K562 (cell line): ENCODE measurements around the gene GCK. TPM values are rescaled to one million over a fixed set of nuclear protein-coding genes. Genes with fewer than 3 reads are reported as not detected.

Source experiments
- GTF2E2 ChIP-seq: fragments of 200-800 bp; sonication (Bioruptor generic); IDR thresholded peaks from 2 replicates; pipeline ENCODE4 v1.6.1; 2016; ENCODE audit warnings: missing genetic modification characterization, missing compliant biosample characterization
- JUND ChIP-seq, 2 experiments: IDR thresholded peaks; 2 replicates in 1 of 2; 3 replicates in 1 of 2; pipeline ENCODE4 v1.6.1; 2011; ENCODE audit warnings: borderline replicate concordance in 2 of 2, low read depth in 2 of 2, low read length in 2 of 2, improper control_type of control experiment in 1 of 2, missing biosample characterization in 1 of 2, missing genetic modification characterization in 1 of 2, missing genetic modification reagents in 1 of 2
- MYNN ChIP-seq, 2 experiments: sonication (generic); formaldehyde crosslinking in 1 of 2; IDR thresholded peaks; 2 replicates each; pipeline versions ENCODE4 v1.5.0 to v1.6.1; 2016 to 2020; ENCODE audit warnings: antibody characterized with exemption in 1 of 2, missing genetic modification reagents in 1 of 2
- NELFE ChIP-seq: IDR thresholded peaks from 2 replicates; pipeline ENCODE4 v1.6.1; 2011; ENCODE audit warnings: mild to moderate bottlenecking; ENCODE audit not compliant: insufficient read depth, insufficient read length
- NFE2 ChIP-seq: IDR thresholded peaks from 2 replicates; pipeline ENCODE4 v1.6.1; 2014; ENCODE audit warnings: antibody characterized with exemption, low read depth
- OTX1 ChIP-seq: fragments of 450-650 bp; formaldehyde crosslinking; IDR thresholded peaks from 2 replicates; pipeline ENCODE4 v1.4.0; 2022; ENCODE audit warnings: mild to moderate bottlenecking
- RAD21 ChIP-seq, 2 experiments: fragments of 250-450 bp in 1 of 2; fragments of 450-650 bp in 1 of 2; sonication (Bioruptor Pico) in 1 of 2; formaldehyde crosslinking in 1 of 2; IDR thresholded peaks in 1 of 2; conservative IDR thresholded peaks in 1 of 2; 2 replicates each; pipeline versions ENCODE4 v1.4.0 to v1.8.0; 2020 to 2022; ENCODE audit warnings: mild to moderate bottlenecking in 2 of 2, moderate library complexity in 1 of 2
- RBM22 ChIP-seq: fragments of 200-400 bp; formaldehyde crosslinking; IDR thresholded peaks from 2 replicates; pipeline ENCODE4 v1.6.1; 2018; ENCODE audit warnings: low read length, low read depth; ENCODE audit not compliant: poor library complexity, severe bottlenecking
- STAG1 ChIP-seq: sonication (generic); formaldehyde crosslinking; IDR thresholded peaks from 2 replicates; pipeline ENCODE4 v1.5.0; 2020; ENCODE audit warnings: missing genetic modification reagents, borderline replicate concordance
- ZNF134 ChIP-seq: fragments of 250-450 bp; sonication (Bioruptor Pico); conservative IDR thresholded peaks from 2 replicates; pipeline ENCODE4 v1.4.0; 2020
- ZNF174 ChIP-seq: fragments of 250-450 bp; sonication (Bioruptor Pico); IDR thresholded peaks from 2 replicates; pipeline ENCODE4 v1.4.0; 2020; ENCODE audit warnings: mild to moderate bottlenecking
- ZNF3 ChIP-seq: fragments of 250-450 bp; sonication (Bioruptor Pico); IDR thresholded peaks from 2 replicates; pipeline ENCODE4 v1.5.0; 2021; ENCODE audit warnings: mild to moderate bottlenecking, moderate library complexity
- ZNF668 ChIP-seq: fragments of 250-450 bp; sonication (Bioruptor Pico); IDR thresholded peaks from 2 replicates; pipeline ENCODE4 v1.8.0; 2022; ENCODE audit warnings: mild to moderate bottlenecking, inconsistent platforms
- polyA plus RNA-seq, 8 experiments: library from polyadenylated mRNA; depleted of rRNA in 4 of 8; stranded (reverse) in 5 of 8; unstranded in 3 of 8; fragments of >200 nt; fragmentation: Nextera tagmentation in 2 of 8; fragmentation: Illumina TruSeq in 1 of 8; extraction: Ambion mirVana in 2 of 8; extraction: Trizol in 1 of 8; gene quantifications; 2 replicates each; pipeline versions ENCODE4 v1.2.1 to v1.2.3, GENCODE V29; 2011 to 2014; ENCODE audit warnings: inconsistent platforms in 1 of 8, missing spikeins in 1 of 8
- total RNA-seq, 7 experiments: library from RNA; depleted of rRNA in 6 of 7; stranded (reverse); fragments of >200 nt in 6 of 7; fragmentation: Illumina TruSeq in 2 of 7; extraction: Trizol in 2 of 7; gene quantifications; 2 replicates each; pipeline versions ENCODE4 v1.2.1 to v1.2.3, GENCODE V29; 2011 to 2021; ENCODE audit warnings: low replicate concordance in 1 of 7
- TF ChIP-seq, protein P1 (sequence below): fragments of 250-450 bp; sonication (Bioruptor Pico); IDR thresholded peaks from 2 replicates; pipeline ENCODE4 v1.5.0; 2021; ENCODE audit warnings: mild to moderate bottlenecking, borderline replicate concordance
- TF ChIP-seq, protein P2 (sequence below): sonication (generic); formaldehyde crosslinking; IDR thresholded peaks from 2 replicates; pipeline ENCODE4 v1.8.0; 2022; ENCODE audit warnings: missing genetic modification reagents, mild to moderate bottlenecking, moderate library complexity, borderline replicate concordance
- TF ChIP-seq, protein P3 (sequence below): fragments of 250-450 bp; sonication (Bioruptor Pico); IDR thresholded peaks from 2 replicates; pipeline ENCODE4 v1.5.0; 2022; ENCODE audit warnings: mild to moderate bottlenecking
- TF ChIP-seq, protein P4 (sequence below): fragments of 250-450 bp; sonication (Bioruptor Pico); IDR thresholded peaks from 2 replicates; pipeline ENCODE4 v1.5.0; 2020; ENCODE audit warnings: mild to moderate bottlenecking, borderline replicate concordance
- TF ChIP-seq, protein P5 (sequence below): sonication (generic); formaldehyde crosslinking; IDR thresholded peaks from 2 replicates; pipeline ENCODE4 v1.8.0; 2022; ENCODE audit warnings: mild to moderate bottlenecking, missing genetic modification reagents

The GCK gene
- total and polyA plus RNA-seq, 9 of the 15 experiments (the other 6 are each of a cell fraction or from before 2014, with no cell fraction given) = 0.11 to 0.55 (median 0.16) TPM; not detected in 3

DNA sequence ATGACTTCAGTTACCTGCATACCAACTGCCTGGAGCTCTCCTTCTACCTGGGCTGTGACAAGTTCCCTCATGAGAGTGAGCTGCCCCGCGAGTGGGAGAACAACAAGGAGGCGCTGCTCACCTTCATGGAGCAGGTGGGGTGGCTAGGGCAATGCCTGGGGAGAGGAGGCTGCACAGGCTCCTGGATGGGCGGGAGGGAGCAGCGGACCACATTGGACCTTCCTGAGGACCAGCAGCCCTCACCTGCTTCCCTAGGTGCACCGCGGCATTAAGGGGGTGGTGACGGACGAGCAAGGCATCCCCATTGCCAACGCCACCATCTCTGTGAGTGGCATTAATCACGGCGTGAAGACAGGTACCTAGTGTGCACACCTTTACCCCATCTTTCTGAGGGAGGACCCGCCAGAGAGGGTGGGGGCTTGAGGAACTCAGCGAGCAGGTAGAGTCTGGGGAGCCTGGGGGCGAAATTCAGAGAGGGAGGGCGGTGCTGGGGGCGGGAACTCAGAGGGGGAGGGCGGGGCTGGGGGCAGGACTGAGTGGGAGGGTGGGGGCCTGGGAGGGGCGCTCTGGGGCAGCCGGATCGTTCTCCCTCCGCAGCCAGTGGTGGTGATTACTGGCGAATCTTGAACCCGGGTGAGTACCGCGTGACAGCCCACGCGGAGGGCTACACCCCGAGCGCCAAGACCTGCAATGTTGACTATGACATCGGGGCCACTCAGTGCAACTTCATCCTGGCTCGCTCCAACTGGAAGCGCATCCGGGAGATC, 76.1 kb downstream of the GCK start (continued):
- TF ChIP-seq JUND (IDR thresholded peaks at IDR 0.05; ENCODE audit: borderline replicate concordance, low read depth, low read length) (no peak), JUND (tag; IDR thresholded peaks at IDR 0.05; ENCODE audit: borderline replicate concordance, low read depth, low read length) (0 out of 3 replicates have a peak, but pooled peaks have one; percentile 1), ZNF3 (no peak), NELFE (no peak), MYNN (IDR thresholded peaks at IDR 0.05) (0 out of 2 replicates have a peak, but pooled peaks have one; percentile 12), MYNN (CRISPR knock-in tag; IDR thresholded peaks at IDR 0.05) (no peak), OTX1 (no peak), ZNF668 (CRISPR knock-in tag) (no peak), RBM22 (no peak), RAD21 (CRISPR knock-in tag; conservative IDR thresholded peaks at IDR 0.05 in 1 of 2, IDR thresholded peaks at IDR 0.05 in 1 of 2) (no peak), NFE2 (no peak), ZNF174 (CRISPR knock-in tag) (no peak), STAG1 (CRISPR knock-in tag) (no peak), GTF2E2 (tag) (no peak), ZNF134 (CRISPR knock-in tag) (no peak)
- TF ChIP-seq, protein P1, sequence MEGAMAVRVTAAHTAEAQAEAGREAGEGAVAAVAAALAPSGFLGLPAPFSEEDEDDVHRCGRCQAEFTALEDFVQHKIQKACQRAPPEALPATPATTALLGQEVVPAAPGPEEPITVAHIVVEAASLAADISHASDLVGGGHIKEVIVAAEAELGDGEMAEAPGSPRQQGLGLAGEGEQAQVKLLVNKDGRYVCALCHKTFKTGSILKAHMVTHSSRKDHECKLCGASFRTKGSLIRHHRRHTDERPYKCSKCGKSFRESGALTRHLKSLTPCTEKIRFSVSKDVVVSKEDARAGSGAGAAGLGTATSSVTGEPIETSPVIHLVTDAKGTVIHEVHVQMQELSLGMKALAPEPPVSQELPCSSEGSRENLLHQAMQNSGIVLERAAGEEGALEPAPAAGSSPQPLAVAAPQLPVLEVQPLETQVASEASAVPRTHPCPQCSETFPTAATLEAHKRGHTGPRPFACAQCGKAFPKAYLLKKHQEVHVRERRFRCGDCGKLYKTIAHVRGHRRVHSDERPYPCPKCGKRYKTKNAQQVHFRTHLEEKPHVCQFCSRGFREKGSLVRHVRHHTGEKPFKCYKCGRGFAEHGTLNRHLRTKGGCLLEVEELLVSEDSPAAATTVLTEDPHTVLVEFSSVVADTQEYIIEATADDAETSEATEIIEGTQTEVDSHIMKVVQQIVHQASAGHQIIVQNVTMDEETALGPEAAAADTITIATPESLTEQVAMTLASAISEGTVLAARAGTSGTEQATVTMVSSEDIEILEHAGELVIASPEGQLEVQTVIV (CRISPR knock-in tag) = no peak
- TF ChIP-seq, protein P2, sequence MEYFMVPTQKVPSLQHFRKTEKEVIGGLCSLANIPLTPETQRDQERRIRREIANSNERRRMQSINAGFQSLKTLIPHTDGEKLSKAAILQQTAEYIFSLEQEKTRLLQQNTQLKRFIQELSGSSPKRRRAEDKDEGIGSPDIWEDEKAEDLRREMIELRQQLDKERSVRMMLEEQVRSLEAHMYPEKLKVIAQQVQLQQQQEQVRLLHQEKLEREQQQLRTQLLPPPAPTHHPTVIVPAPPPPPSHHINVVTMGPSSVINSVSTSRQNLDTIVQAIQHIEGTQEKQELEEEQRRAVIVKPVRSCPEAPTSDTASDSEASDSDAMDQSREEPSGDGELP (CRISPR knock-in tag) = no peak
- TF ChIP-seq, protein P3, sequence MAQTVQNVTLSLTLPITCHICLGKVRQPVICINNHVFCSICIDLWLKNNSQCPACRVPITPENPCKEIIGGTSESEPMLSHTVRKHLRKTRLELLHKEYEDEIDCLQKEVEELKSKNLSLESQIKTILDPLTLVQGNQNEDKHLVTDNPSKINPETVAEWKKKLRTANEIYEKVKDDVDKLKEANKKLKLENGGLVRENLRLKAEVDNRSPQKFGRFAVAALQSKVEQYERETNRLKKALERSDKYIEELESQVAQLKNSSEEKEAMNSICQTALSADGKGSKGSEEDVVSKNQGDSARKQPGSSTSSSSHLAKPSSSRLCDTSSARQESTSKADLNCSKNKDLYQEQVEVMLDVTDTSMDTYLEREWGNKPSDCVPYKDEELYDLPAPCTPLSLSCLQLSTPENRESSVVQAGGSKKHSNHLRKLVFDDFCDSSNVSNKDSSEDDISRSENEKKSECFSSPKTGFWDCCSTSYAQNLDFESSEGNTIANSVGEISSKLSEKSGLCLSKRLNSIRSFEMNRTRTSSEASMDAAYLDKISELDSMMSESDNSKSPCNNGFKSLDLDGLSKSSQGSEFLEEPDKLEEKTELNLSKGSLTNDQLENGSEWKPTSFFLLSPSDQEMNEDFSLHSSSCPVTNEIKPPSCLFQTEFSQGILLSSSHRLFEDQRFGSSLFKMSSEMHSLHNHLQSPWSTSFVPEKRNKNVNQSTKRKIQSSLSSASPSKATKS (CRISPR knock-in tag) = no peak
- TF ChIP-seq, protein P4, sequence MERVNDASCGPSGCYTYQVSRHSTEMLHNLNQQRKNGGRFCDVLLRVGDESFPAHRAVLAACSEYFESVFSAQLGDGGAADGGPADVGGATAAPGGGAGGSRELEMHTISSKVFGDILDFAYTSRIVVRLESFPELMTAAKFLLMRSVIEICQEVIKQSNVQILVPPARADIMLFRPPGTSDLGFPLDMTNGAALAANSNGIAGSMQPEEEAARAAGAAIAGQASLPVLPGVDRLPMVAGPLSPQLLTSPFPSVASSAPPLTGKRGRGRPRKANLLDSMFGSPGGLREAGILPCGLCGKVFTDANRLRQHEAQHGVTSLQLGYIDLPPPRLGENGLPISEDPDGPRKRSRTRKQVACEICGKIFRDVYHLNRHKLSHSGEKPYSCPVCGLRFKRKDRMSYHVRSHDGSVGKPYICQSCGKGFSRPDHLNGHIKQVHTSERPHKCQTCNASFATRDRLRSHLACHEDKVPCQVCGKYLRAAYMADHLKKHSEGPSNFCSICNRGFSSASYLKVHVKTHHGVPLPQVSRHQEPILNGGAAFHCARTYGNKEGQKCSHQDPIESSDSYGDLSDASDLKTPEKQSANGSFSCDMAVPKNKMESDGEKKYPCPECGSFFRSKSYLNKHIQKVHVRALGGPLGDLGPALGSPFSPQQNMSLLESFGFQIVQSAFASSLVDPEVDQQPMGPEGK = no peak
- TF ChIP-seq, protein P5, sequence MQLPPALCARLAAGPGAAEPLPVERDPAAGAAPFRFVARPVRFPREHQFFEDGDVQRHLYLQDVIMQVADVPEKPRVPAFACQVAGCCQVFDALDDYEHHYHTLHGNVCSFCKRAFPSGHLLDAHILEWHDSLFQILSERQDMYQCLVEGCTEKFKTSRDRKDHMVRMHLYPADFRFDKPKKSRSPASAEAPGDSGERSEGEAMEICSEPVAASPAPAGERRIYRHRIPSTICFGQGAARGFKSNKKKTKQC = no peak
